Measurements from ENCODE around the gene KPTN. TPM values are rescaled to one million over a fixed set of nuclear protein-coding genes. Genes with fewer than 3 reads are reported as not detected.

The KPTN gene
- total RNA-seq, 1 donor from 2014 or later = 8.7 TPM

- ChIA-PET CTCF (no interaction called here), POLR2A (interaction anchor here (0.6 to 1.0 kb wide), 2 partner anchors 10 to 239 kb away, joined by 3 to 4 read pairs; no protein-coding TSS in a partner anchor)
- Mint-ChIP-seq H3K27ac (no peak overlapping the region), H3K4me1 (peaks cover 46% of the 10 kb centered on the region), H3K4me3 (no peak overlapping the region), H3K9me3 (no peaks in the 10 kb centered on the region), H3K27me3 (no peaks in the 10 kb centered on the region), H3K36me3 (ENCODE audit: low read depth) (peaks cover 34% of the 10 kb centered on the region)
- ATAC-seq (ENCODE audit: low read depth) = no peak
- TF ChIP-seq CTCF (IDR thresholded peaks at IDR 0.05) = no peak
- intact Hi-C loops (cut with micrococcal nuclease) = no loop called here
- no peak for DNase-seq
Observed at GRCh38 chr19:47509973-47510372, 26.0 kb upstream of the KPTN start.

GRCh38 chr19:47509170-47509847 lies 25.3 kb upstream of the KPTN start:
- DNase-seq (no peak), ATAC-seq (ENCODE audit: low read depth) (no peak)
- peaks cover 31% of the 10 kb centered on the region for H3K36me3 Mint-ChIP-seq (ENCODE audit: low read depth)
- intact Hi-C loops (cut with micrococcal nuclease) = no loop called here
- TF ChIP-seq CTCF (IDR thresholded peaks at IDR 0.05) = no peak
- POLR2A ChIA-PET = interaction anchor here (1.0 kb wide), 1 partner anchor 9 kb away, joined by 4 read pairs; no protein-coding TSS in a partner anchor
- H3K27me3 Mint-ChIP-seq = no peaks in the 10 kb centered on the region
- H3K4me3 Mint-ChIP-seq = no peak overlapping the region
- CTCF ChIA-PET = no interaction called here
- no peaks in the 10 kb centered on the region for H3K9me3 Mint-ChIP-seq
- H3K4me1 Mint-ChIP-seq = peaks cover 39% of the 10 kb centered on the region
- no peak overlapping the region for H3K27ac Mint-ChIP-seq

GRCh38 chr19:47508721-47509120 lies 24.7 kb upstream of the KPTN start:
- no peak for TF ChIP-seq CTCF (IDR thresholded peaks at IDR 0.05)
- ATAC-seq (ENCODE audit: low read depth) (no peak), DNase-seq (no peak)
- Mint-ChIP-seq H3K27ac (no peak overlapping the region), H3K4me1 (peaks cover 34% of the 10 kb centered on the region), H3K36me3 (ENCODE audit: low read depth) (peaks cover 32% of the 10 kb centered on the region), H3K4me3 (no peak overlapping the region), H3K27me3 (no peaks in the 10 kb centered on the region), H3K9me3 (no peaks in the 10 kb centered on the region)
- ChIA-PET POLR2A (no interaction called here), CTCF (no interaction called here)
- intact Hi-C loops (cut with micrococcal nuclease) = no loop called here

- ChIA-PET POLR2A (no interaction called here), CTCF (no interaction called here)
- Mint-ChIP-seq H3K27ac (no peak overlapping the region), H3K4me1 (peaks cover 27% of the 10 kb centered on the region), H3K9me3 (no peaks in the 10 kb centered on the region), H3K36me3 (ENCODE audit: low read depth) (peaks cover 39% of the 10 kb centered on the region), H3K4me3 (no peak overlapping the region), H3K27me3 (no peaks in the 10 kb centered on the region)
- intact Hi-C loops (cut with micrococcal nuclease) = no loop called here
- DNase-seq (no peak), ATAC-seq (ENCODE audit: low read depth) (no peak)
- TF ChIP-seq CTCF (IDR thresholded peaks at IDR 0.05) = no peak
Observed at GRCh38 chr19:47507924-47508553, 24.0 kb upstream of the KPTN start.

GRCh38 chr19:47507012-47507411 lies 23.0 kb upstream of the KPTN start:
- DNase-seq = no peak
- H3K27ac Mint-ChIP-seq = no peak overlapping the region
- no peak overlapping the region for H3K4me3 Mint-ChIP-seq
- ATAC-seq (ENCODE audit: low read depth) = no peak
- no peak for TF ChIP-seq CTCF (IDR thresholded peaks at IDR 0.05)
- CTCF ChIA-PET = no interaction called here
- H3K27me3 Mint-ChIP-seq = no peaks in the 10 kb centered on the region
- no peaks in the 10 kb centered on the region for H3K9me3 Mint-ChIP-seq
- POLR2A ChIA-PET = no interaction called here
- peaks cover 17% of the 10 kb centered on the region for H3K4me1 Mint-ChIP-seq
- intact Hi-C loops (cut with micrococcal nuclease) = no loop called here
- peaks cover 42% of the 10 kb centered on the region for H3K36me3 Mint-ChIP-seq (ENCODE audit: low read depth)

Measured in activated B cell treated with CpG ODN at 0.5 μM for 24 hours (primary cell).